Cardiac muscle cell (in vitro differentiated cells and primary cell): ENCODE results near the gene MAPK7. TPM values are rescaled to one million over a fixed set of nuclear protein-coding genes. Genes with fewer than 3 reads are reported as not detected.
"Not testable (repeated sequence)": the region's sequence is repeated elsewhere in the genome, so short reads cannot be mapped to it uniquely, and the experiment has no call there.

Source experiments
- DNase-seq, 2 donors: peaks; one replicate each; pipeline versions ENCODE4 v3.0.0 to v3.0.0-alpha.2; 2010 to 2017; ENCODE audit warnings: low read depth in 1 of 2, low spot score in 1 of 2
- H3K27ac ChIP-seq: fragments of 200-600 bp; sonication (generic); 2 replicates; pipeline ENCODE4 v1.5.1; 2016
- H3K27me3 ChIP-seq: fragments of 200-600 bp; sonication (generic); 2 replicates; pipeline ENCODE4 v1.6.0; 2016; ENCODE audit warnings: control low read depth
- H3K36me3 ChIP-seq: fragments of 200-600 bp; sonication (generic); 2 replicates; pipeline ENCODE4 v1.5.1; 2016; ENCODE audit warnings: control low read depth
- H3K4me1 ChIP-seq: fragments of 200-600 bp; sonication (generic); 2 replicates; pipeline ENCODE4 v1.8.1; 2017; ENCODE audit warnings: low read depth, mild to moderate bottlenecking, mixed run types
- H3K4me3 ChIP-seq: fragments of 200-600 bp; sonication (generic); 2 replicates; pipeline ENCODE4 v1.5.1; 2016; ENCODE audit warnings: mild to moderate bottlenecking
- H3K9me3 ChIP-seq: fragments of 200-600 bp; sonication (generic); 2 replicates; pipeline ENCODE4 v1.5.1; 2017; ENCODE audit warnings: low read depth, mild to moderate bottlenecking, control low read depth
- CTCF ChIP-seq: IDR thresholded peaks from 2 replicates; pipeline ENCODE4 v1.5.1; 2012; ENCODE audit warnings: low read depth, mild to moderate bottlenecking, low read length
- polyA plus RNA-seq: library from polyadenylated mRNA; unstranded; fragments of >200 nt; fragmentation: Nextera tagmentation; extraction: Ambion mirVana; gene quantifications from 2 replicates; pipeline ENCODE4 v1.2.1, GENCODE V29; 2016
- total RNA-seq: library from RNA; depleted of rRNA; stranded (reverse); fragments of >200 nt; gene quantifications from 2 replicates; pipeline ENCODE4 v1.2.3, GENCODE V29; 2016

The MAPK7 gene
- total and polyA plus RNA-seq, 2 experiments from 2014 or later = 27.1 to 33.0 TPM

GRCh38 chr17:19347323-19348080, 30.8 kb upstream of the MAPK7 start:
- H3K27me3 ChIP-seq = no peaks in the 10 kb centered on the region
- H3K4me3 ChIP-seq = no peak overlapping the region
- TF ChIP-seq CTCF = no peak
- no peak for DNase-seq
- peaks cover under 1% of the 10 kb centered on the region for H3K4me1 ChIP-seq
- no peak overlapping the region for H3K27ac ChIP-seq
- no peaks in the 10 kb centered on the region for H3K9me3 ChIP-seq
- no peaks in the 10 kb centered on the region for H3K36me3 ChIP-seq

- DNase-seq = no peak
Measured at GRCh38 chr17:19348081-19348650, 30.1 kb upstream of the MAPK7 start.

GRCh38 chr17:19348806-19349205, 29.5 kb upstream of the MAPK7 start:
- no peaks in the 10 kb centered on the region for H3K36me3 ChIP-seq
- no peaks in the 10 kb centered on the region for H3K27me3 ChIP-seq
- TF ChIP-seq CTCF = no peak
- no peak overlapping the region for H3K27ac ChIP-seq
- H3K9me3 ChIP-seq = no peaks in the 10 kb centered on the region
- no peak overlapping the region for H3K4me3 ChIP-seq
- no peaks in the 10 kb centered on the region for H3K4me1 ChIP-seq
- DNase-seq = no peak

More at GRCh38 chr17:19348081-19348650, 30.1 kb upstream of the MAPK7 start:
- Histone ChIP-seq H3K4me3 (no peak overlapping the region), H3K9me3 (no peaks in the 10 kb centered on the region), H3K4me1 (no peaks in the 10 kb centered on the region), H3K27me3 (no peaks in the 10 kb centered on the region), H3K36me3 (no peaks in the 10 kb centered on the region), H3K27ac (no peak overlapping the region)
- no peak for TF ChIP-seq CTCF

GRCh38 chr17:19353401-19353800, 24.9 kb upstream of the MAPK7 start:
- not testable (repeated sequence) for DNase-seq, H3K4me1 ChIP-seq, H3K27ac ChIP-seq, H3K27me3 ChIP-seq, H3K4me3 ChIP-seq, H3K9me3 ChIP-seq, H3K36me3 ChIP-seq

- Histone ChIP-seq H3K4me3 (no peak overlapping the region), H3K9me3 (no peaks in the 10 kb centered on the region), H3K4me1 (no peaks in the 10 kb centered on the region), H3K27ac (no peak overlapping the region), H3K27me3 (no peaks in the 10 kb centered on the region), H3K36me3 (no peaks in the 10 kb centered on the region)
- DNase-seq = no peak
- no peak for TF ChIP-seq CTCF
Measured at GRCh38 chr17:19354748-19355147, 23.6 kb upstream of the MAPK7 start.

- no peaks in the 10 kb centered on the region for H3K36me3 ChIP-seq
- no peaks in the 10 kb centered on the region for H3K4me1 ChIP-seq
- no peaks in the 10 kb centered on the region for H3K27me3 ChIP-seq
- no peak for TF ChIP-seq CTCF
- H3K27ac ChIP-seq = no peak overlapping the region
- H3K4me3 ChIP-seq = no peak overlapping the region
- no peak for DNase-seq
- no peaks in the 10 kb centered on the region for H3K9me3 ChIP-seq
Measured at GRCh38 chr17:19357351-19357750, 20.9 kb upstream of the MAPK7 start.
